Upper lobe of left lung (tissue), 6 donors: ENCODE data around the gene COQ7. TPM values are rescaled to one million over a fixed set of nuclear protein-coding genes. Genes with fewer than 3 reads are reported as not detected.

ENCODE experiments used
- ATAC-seq, 2 donors: fragments of 200-7000 bp; cut with Tn5 transposase; one replicate each; pipeline ENCODE4 v1.9.1; 2022; ENCODE audit warnings: mild to moderate bottlenecking in 2 of 2, moderate library complexity in 2 of 2; ENCODE audit not compliant: low FRiP score in 2 of 2
- DNase-seq, 2 donors: peaks; one replicate each; pipeline ENCODE4 v3.0.0-alpha.2; 2019 to 2020
- H3K27ac ChIP-seq, 4 donors: fragments of 200-600 bp; sonication (generic); one replicate each; pipeline ENCODE4 v1.5.1; 2016 to 2019
- H3K27me3 ChIP-seq, 4 donors: fragments of 200-600 bp; sonication (generic); one replicate each; pipeline ENCODE4 v1.5.1; 2017 to 2019
- H3K36me3 ChIP-seq, 4 donors: fragments of 200-600 bp; sonication (generic); one replicate each; pipeline ENCODE4 v1.5.1; 2016 to 2019
- H3K4me1 ChIP-seq, 4 donors: fragments of 200-600 bp; sonication (generic); one replicate each; pipeline ENCODE4 v1.5.1; 2018 to 2019
- H3K4me3 ChIP-seq, 4 donors: fragments of 200-600 bp; sonication (generic); one replicate each; pipeline ENCODE4 v1.5.1; 2017 to 2019; ENCODE audit warnings: mild to moderate bottlenecking in 2 of 4, moderate library complexity in 1 of 4
- H3K9me3 ChIP-seq, 4 donors: fragments of 200-600 bp; sonication (generic); one replicate each; pipeline ENCODE4 v1.5.1; 2018 to 2019
- EP300 ChIP-seq, 4 donors: sonication (generic); formaldehyde crosslinking; IDR thresholded peaks; one replicate each; pipeline ENCODE4 v1.5.1; 2017; ENCODE audit warnings: antibody characterized with exemption in 4 of 4, control low read depth in 2 of 4
- POLR2A ChIP-seq, 4 donors: fragments of 450-650 bp; IDR thresholded peaks; one replicate each; pipeline ENCODE4 v1.5.1; 2016 to 2017; ENCODE audit warnings: antibody characterized with exemption in 4 of 4, mild to moderate bottlenecking in 2 of 4
- POLR2AphosphoS5 ChIP-seq, 2 donors: sonication (generic); formaldehyde crosslinking; IDR thresholded peaks; one replicate each; pipeline ENCODE4 v1.5.1; 2017; ENCODE audit warnings: antibody characterized with exemption in 2 of 2
- WGBS, 2 donors: methylation state at CpG; one replicate each; pipeline ENCODE4 v1.1.5; 2017 to 2018; 5-methylcytosine and 5-hydroxymethylcytosine counted together
- total RNA-seq, 6 donors: library from RNA; depleted of rRNA in 4 of 6; stranded (reverse); fragments of >200 nt in 4 of 6; gene quantifications; one replicate each; pipeline versions ENCODE4 v1.1.0 to v1.2.1, GENCODE V29; 2016 to 2021
- TF ChIP-seq, protein P1 (sequence below), 6 experiments: fragments of 450-650 bp in 4 of 6; fragments of 200-600 bp in 2 of 6; sonication (generic) in 2 of 6; IDR thresholded peaks; one replicate each; pipeline ENCODE4 v1.5.1; 2016 to 2019; ENCODE audit warnings: antibody characterized with exemption in 6 of 6
- donor health status: DM: no; HTN: no; CAD: no; lungs with moderate emphysema.
- donor health status: DM: no; HTN: yes; CAD: no; lungs with severe emphysema.

COQ7 gene
- total RNA-seq, 6 donors from 2014 or later: 14.6 to 41.9 (median 20.0) TPM

DNA sequence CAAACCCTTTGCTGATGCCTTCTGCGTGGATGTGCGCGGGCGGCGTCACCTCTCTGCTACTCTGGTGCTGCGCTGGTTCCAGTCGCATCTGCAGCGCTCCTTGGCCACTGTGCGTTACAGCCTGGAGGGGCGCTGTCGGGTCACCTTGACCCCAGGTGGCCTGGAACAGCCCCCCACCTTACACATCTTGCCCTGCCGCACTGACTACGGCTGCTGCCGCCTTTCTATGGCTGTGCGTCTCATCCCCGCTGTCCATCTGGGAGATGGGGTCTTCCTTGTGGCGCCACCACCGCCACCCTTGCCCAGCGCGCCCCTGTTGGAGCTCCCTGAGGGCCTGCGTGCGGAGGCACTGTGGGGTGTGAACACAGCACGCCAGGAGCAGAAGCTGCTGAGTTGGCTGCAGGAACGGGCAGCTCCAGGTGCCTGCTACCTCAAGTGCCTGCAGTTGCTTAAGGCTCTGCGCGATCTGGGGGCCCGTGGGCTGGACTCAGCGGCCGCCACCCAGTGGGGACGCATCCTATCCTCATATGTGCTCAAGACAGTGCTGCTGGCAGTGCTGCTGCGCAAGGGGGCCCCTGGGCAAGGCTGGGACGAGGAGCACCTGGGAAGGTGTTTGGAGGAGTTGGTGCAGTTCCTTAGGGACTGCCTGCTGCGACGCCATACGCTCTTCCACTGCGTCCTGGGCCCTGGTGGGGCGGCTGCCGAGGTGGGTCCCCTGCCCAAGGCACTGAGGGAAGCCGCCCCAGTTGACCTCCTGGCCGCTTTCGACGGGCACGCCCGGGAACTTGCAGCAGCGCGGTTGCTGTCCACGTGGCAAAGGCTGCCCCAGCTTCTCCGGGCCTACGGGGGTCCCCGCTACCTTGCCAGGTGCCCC, 48.0 kb downstream of the COQ7 start:
- 75 to 80% methylated on average over 2 to 46 of the region's 50 CpGs for WGBS, 2 donors
- peaks cover 57 to 72% (median 65%) of the 10 kb centered on the region in 4 donors for H3K4me1 ChIP-seq
- peak in 1 of 2 donors; percentile 86 for DNase-seq

DNA sequence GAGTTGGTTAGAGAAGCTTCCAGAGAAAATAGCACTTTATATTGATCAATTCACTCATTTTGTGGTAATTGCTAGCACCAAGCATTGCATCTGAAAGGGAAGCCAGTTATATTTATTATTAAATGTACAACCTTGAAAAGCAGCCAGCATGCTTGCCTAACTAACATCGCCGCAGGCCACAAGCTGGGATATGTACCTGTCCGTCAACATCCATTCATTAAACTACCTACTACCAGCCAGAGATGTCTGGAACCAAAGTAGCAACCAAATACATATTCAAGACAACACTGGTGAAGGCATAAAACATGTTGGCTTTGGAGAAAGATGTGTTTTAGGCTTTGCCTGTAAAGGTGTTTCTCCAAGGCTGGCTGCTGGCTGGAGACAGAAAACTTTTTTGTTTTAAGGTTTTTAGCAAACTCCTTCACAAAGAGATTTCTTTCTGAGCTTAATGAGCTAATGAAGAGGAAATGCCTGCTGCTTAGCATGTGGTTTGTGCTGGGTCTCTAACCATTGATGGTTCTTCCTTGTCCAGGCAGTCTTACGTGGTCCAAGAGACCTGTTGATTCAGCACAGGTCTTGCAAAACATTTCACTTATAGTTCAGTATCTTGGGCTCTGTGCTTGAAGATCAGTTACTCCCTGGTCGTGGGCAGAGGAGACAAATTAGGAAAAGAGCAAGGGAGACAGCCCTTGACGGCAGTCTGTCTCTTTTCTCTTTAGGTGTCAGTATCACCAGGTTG, 49.5 kb downstream of the COQ7 start:
- DNase-seq (peak in 1 of 2 donors; percentile 39), ATAC-seq (no peak)
- no peaks in the 10 kb centered on the region for H3K9me3 ChIP-seq
- peak overlapping the region; percentile 55 to 98 (median 90) for H3K27ac ChIP-seq
- peaks cover 0 to 8% (median 0%) of the 10 kb centered on the region in 4 donors for H3K27me3 ChIP-seq
- TF ChIP-seq EP300 (IDR thresholded peaks at IDR 0.05): no peak
- peak in 1 of 4 donors; percentile 29 for TF ChIP-seq POLR2A (IDR thresholded peaks at IDR 0.05)
- H3K36me3 ChIP-seq: peaks cover 0 to 27% (median 11%) of the 10 kb centered on the region in 4 donors
- H3K4me1 ChIP-seq: peaks cover 65 to 87% (median 76%) of the 10 kb centered on the region in 4 donors
- 45 to 48% methylated on average over 6 of the region's 6 CpGs for WGBS, 2 donors
- H3K4me3 ChIP-seq: peak overlapping the region in 1 of 4 donors; percentile 70

More for the DNA sequence above, 48.0 kb downstream of the COQ7 start:
- no peak for TF ChIP-seq POLR2AphosphoS5 (IDR thresholded peaks at IDR 0.05)
- TF ChIP-seq, protein P1, sequence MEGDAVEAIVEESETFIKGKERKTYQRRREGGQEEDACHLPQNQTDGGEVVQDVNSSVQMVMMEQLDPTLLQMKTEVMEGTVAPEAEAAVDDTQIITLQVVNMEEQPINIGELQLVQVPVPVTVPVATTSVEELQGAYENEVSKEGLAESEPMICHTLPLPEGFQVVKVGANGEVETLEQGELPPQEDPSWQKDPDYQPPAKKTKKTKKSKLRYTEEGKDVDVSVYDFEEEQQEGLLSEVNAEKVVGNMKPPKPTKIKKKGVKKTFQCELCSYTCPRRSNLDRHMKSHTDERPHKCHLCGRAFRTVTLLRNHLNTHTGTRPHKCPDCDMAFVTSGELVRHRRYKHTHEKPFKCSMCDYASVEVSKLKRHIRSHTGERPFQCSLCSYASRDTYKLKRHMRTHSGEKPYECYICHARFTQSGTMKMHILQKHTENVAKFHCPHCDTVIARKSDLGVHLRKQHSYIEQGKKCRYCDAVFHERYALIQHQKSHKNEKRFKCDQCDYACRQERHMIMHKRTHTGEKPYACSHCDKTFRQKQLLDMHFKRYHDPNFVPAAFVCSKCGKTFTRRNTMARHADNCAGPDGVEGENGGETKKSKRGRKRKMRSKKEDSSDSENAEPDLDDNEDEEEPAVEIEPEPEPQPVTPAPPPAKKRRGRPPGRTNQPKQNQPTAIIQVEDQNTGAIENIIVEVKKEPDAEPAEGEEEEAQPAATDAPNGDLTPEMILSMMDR (IDR thresholded peaks at IDR 0.05): peak in 3 of 6 experiments; percentile 34 to 51 (median 51)
- Histone ChIP-seq H3K27ac (peak overlapping the region; percentile 93 to 98 (median 97)), H3K36me3 (peaks cover 0 to 23% (median 11%) of the 10 kb centered on the region in 4 donors), H3K4me3 (peak overlapping the region; percentile 61 to 83 (median 72)), H3K9me3 (no peaks in the 10 kb centered on the region), H3K27me3 (peaks cover 0 to 8% (median 0%) of the 10 kb centered on the region in 4 donors)
- ATAC-seq: peak in 1 of 2 donors; percentile 0

DNA sequence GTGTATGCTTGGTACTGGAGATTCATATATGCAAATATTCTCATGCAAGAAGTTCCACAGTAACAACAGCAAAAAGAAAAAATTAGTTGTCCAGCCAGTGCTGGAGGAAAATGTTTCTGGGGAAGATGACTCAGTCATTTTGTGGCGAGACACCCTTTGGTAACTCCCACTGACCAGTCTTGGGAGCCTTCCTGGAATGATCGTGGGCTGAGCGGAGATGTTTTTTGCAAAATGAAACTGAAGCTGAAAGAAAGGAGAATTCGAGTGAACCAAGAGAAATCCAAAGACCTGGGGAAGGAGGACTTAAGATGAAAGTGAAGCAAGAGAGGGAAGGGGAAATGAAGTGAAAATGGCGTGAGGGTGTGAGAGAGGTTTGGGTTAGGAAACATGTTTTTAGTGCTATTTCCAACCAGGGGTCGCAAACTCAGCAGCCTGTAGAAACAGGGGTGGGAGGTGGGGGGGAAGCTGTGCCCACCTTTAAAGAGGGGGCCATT, 51.6 kb downstream of the COQ7 start:
- H3K4me1 ChIP-seq: peaks cover 65 to 80% (median 68%) of the 10 kb centered on the region in 4 donors
- WGBS, 2 donors: 20 to 28% methylated on average over 6 of the region's 6 CpGs
- peak overlapping the region in 3 of 4 donors; percentile 23 to 36 (median 24) for H3K4me3 ChIP-seq
- H3K36me3 ChIP-seq: peaks cover 0 to 27% (median 11%) of the 10 kb centered on the region in 4 donors
- peaks cover 0 to 6% (median 0%) of the 10 kb centered on the region in 4 donors for H3K27me3 ChIP-seq
- H3K9me3 ChIP-seq: no peaks in the 10 kb centered on the region
- peak overlapping the region; percentile 76 to 98 (median 90) for H3K27ac ChIP-seq
- peak; percentile 58 to 73 for TF ChIP-seq POLR2AphosphoS5 (IDR thresholded peaks at IDR 0.05)
- TF ChIP-seq POLR2A (IDR thresholded peaks at IDR 0.05): peak in 1 of 4 donors; percentile 19
- TF ChIP-seq, protein P1 (IDR thresholded peaks at IDR 0.05): no peak
- ATAC-seq (peak; percentile 47 to 76), DNase-seq (peak in 1 of 2 donors; percentile 45)

DNA sequence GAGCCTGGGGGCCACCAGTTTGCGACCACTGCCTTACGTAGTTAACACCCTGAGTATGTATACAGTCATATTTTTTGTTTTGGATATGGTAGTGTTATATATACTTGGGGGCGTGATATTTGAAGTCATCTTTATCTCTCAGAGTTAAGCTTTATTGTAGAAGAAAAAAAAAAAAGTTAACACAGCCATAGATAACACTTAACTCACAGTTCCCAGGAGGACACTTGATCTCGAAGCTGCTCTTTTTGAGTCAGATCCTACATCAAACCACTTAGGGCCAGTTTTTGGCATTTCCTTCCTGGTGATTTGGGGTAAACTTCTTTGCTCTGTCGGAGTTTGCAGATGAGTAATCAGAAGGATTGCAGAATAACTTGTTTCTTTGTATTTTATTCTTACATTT, 52.1 kb downstream of the COQ7 start:
- Histone ChIP-seq H3K27me3 (peaks cover 0 to under 1% (median 0%) of the 10 kb centered on the region in 4 donors), H3K4me3 (peak overlapping the region in 2 of 4 donors; percentile 24 to 36), H3K4me1 (peaks cover 64 to 76% (median 68%) of the 10 kb centered on the region in 4 donors), H3K27ac (peak overlapping the region; percentile 76 to 98 (median 90)), H3K9me3 (no peaks in the 10 kb centered on the region), H3K36me3 (peaks cover 0 to 27% (median 11%) of the 10 kb centered on the region in 4 donors)
- ATAC-seq: peak in 1 of 2 donors; percentile 65
- WGBS, 2 donors: 36 to 40% methylated on average over 5 of the region's 5 CpGs
- no peak for DNase-seq
- TF ChIP-seq POLR2AphosphoS5 (IDR thresholded peaks at IDR 0.05) (no peak), EP300 (IDR thresholded peaks at IDR 0.05) (no peak), POLR2A (IDR thresholded peaks at IDR 0.05) (no peak)
- TF ChIP-seq, protein P1 (IDR thresholded peaks at IDR 0.05): no peak
